Measurements from ENCODE around the gene DHRS4L2.
A peak's percentile ranks its signal among the peaks of the same experiment; 100 is the strongest.
"Not testable (repeated sequence)": the region's sequence is repeated elsewhere in the genome, so short reads cannot be mapped to it uniquely, and the experiment has no call there.

The DHRS4L2 gene

GRCh38 chr14:23988607-23989363 is at the start of gene DHRS4L2:
TSS of gene DHRS4L2 (plus strand) at chr14:23988929. CDS start at chr14:23988948, 19 bp downstream.
- DNase-seq (ENCODE audit: low read depth in 1 of 2, low spot score in 1 of 2): peak; percentile 58 to 71

GRCh38 chr14:23939607-23940326 is 49.0 kb upstream of the DHRS4L2 start:
- DNase-seq (ENCODE audit: low read depth in 1 of 2, low spot score in 1 of 2): no peak

GRCh38 chr14:23941230-23941629 is 47.5 kb upstream of the DHRS4L2 start:
- DNase-seq (ENCODE audit: low read depth in 1 of 2, low spot score in 1 of 2): no peak

DNA sequence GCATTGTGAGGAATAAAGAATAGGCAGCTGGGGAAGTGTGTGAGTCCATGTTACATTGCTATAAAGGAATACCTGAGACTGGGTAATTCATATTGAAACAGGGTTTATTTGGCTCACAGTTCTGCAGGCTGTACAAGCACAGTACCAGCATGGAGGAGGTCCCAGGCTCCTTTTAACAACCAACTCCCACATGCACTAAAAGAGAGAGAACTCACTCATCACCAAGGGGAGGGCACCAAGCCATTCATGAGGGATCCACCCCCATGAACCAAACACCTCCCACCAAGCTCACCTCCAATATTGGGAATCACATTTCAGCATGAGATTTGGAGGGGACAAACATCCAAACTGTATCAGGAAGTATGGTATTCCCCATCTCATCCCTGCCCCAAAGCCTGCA is 47.1 kb upstream of the DHRS4L2 start:
- DNase-seq (ENCODE audit: low read depth in 1 of 2, low spot score in 1 of 2): no peak

DNA sequence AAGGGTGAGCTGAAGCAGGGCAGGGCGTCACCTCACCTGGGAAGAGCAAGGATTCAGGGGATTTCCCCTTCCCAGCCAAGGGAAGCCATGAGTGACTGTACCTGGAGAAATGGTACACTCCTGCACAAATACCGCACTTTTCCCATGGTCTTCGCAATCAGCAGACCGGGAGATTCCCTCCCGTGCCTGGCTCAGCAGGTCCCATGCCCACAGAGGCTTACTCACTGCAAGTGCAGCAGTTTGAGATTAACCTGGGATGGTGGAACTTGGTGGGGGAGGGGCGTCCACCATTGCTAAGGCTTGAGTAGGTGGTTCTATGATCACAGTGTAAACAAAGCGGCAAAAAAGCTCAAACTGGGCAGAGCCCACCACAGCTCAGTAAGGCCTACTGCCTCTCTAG is 46.1 kb upstream of the DHRS4L2 start:
- no peak for DNase-seq (ENCODE audit: low read depth in 1 of 2, low spot score in 1 of 2)

- DNase-seq (ENCODE audit: low read depth in 1 of 2, low spot score in 1 of 2): not testable (repeated sequence)
Observed at GRCh38 chr14:23949069-23949468, 39.7 kb upstream of the DHRS4L2 start.

DNA sequence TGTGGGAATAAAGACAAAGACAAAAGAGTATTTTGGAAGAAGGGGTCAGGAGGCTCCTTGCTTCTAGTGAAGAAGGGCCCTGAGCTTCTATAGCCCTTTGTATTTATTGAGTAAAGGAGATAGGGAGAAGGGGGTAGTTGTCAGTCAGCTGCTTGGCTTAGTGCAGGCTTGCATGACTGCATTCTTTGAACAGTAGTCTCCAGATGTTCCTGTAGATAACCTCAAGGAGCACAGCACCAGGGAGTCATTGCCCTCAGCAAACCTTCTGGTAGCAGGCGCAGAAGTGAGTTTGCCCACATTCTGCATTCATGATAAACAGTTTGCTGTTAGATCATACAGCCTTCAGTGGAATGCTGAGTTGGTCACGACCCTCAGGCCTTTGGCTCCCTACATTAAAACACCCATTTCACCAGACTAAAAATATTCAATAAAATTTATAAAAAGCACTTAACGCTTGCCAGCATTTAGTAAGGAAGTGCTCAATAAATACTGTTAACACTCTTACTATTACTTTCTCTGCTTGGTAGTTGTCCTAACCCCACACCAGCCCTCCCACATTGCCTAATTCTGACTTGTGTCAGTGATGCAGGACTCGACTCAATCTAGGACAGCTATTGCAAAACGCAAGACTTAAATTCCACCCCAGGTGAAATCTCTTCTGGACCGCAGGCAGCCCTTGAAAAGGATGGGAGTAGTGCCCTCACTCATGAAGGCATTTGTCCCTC is 38.2 kb upstream of the DHRS4L2 start:
- DNase-seq (ENCODE audit: low read depth in 1 of 2, low spot score in 1 of 2): no peak

- DNase-seq (ENCODE audit: low read depth in 1 of 2, low spot score in 1 of 2): not testable (repeated sequence)
Observed at GRCh38 chr14:23951136-23951466, 37.6 kb upstream of the DHRS4L2 start.

DNA sequence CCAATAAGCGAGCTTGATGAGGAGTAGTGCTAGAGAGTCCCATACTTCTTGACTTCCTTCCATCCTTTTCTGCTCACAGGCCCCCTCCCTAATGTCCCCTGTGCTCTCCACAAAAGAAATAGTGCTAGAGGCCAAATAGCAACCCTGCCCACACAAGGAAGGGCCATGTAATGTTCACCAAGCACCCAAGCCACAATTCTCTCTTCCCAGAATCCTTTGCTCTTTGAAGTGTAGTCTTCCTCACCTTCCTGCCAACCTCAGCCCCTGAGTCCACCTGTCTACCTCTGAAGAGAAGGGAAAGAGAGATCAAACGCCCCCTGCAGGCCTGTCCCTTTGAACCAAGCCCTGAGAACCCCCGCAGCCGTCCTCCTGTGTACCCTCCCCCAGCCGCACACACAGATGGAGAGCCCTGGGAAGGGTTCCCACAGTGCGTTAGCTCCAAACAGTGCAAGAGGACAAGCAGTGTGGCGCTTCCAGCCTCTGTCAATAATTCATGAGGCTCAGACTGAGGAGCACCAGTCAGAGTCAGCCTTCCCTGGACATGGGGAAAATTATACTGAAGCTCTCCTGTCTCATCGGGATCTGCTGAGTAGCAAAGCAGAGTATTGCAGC is 37.0 kb upstream of the DHRS4L2 start:
- no peak for DNase-seq (ENCODE audit: low read depth in 1 of 2, low spot score in 1 of 2)

DNA sequence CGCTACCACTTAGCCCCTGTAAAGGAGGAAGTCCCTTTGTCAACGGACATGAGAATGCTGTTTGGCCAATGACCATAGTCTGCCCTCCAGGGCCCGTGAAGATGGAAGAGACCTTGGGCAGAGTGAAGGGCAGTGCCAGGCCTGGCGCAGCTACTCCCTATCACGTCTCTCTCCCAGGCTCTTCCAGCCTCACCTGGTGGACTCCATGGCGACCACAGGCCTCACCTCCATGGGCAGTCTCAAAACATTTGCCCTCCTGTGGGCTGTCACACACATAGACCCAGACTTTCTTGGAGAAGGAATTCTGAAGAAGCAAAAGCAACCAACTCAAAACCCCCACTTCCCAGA is 35.6 kb upstream of the DHRS4L2 start:
- not testable (repeated sequence) for DNase-seq (ENCODE audit: low read depth in 1 of 2, low spot score in 1 of 2)

GRCh38 chr14:23953464-23954278 is 35.1 kb upstream of the DHRS4L2 start, which contains the start of gene DHRS4:
TSS of gene DHRS4 (plus strand) at chr14:23953770. CDS start at chr14:23953789, 19 bp downstream.
- DNase-seq (ENCODE audit: low read depth in 1 of 2, low spot score in 1 of 2): peak; percentile 52 to 76

- not testable (repeated sequence) for DNase-seq (ENCODE audit: low read depth in 1 of 2, low spot score in 1 of 2)
Observed at GRCh38 chr14:23954279-23954614, 34.5 kb upstream of the DHRS4L2 start.

DNA sequence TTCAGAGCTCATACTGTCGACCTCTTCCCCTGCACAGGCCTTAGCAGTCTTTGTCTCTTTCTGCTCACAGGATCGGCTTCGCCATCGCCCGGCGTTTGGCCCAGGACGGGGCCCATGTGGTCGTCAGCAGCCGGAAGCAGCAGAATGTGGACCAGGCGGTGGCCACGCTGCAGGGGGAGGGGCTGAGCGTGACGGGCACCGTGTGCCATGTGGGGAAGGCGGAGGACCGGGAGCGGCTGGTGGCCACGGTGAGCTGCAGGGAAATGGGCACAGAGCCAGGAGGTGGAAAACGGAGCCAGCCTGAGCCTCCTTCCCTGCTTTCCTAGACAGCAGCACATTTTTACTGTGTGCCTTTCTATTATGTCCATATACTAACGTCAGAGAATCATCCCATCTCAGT is 33.8 kb upstream of the DHRS4L2 start:
- not testable (repeated sequence) for DNase-seq (ENCODE audit: low read depth in 1 of 2, low spot score in 1 of 2)

GRCh38 chr14:23955811-23956210 is 32.9 kb upstream of the DHRS4L2 start:
- DNase-seq (ENCODE audit: low read depth in 1 of 2, low spot score in 1 of 2): not testable (repeated sequence)

- not testable (repeated sequence) for DNase-seq (ENCODE audit: low read depth in 1 of 2, low spot score in 1 of 2)
Observed at GRCh38 chr14:23957913-23958569, 30.7 kb upstream of the DHRS4L2 start.

DNA sequence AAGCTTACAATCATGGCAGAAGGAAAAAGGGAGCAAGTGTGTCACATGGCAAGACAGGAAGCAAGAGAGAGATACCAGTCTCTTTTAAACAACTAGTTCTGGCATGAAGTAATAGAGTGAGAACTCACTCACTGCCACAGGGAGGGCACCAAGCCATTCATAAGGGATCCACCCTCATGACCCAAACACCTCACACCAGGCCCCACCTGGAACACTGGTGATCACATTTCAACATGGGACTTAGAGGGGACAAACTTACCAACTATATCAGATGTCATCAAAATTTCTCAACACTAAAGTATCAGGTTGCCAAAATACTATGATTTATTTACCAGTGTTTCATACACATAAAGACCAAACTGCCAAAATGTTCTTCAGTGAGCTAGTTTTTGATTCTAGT is 27.8 kb upstream of the DHRS4L2 start:
- DNase-seq (ENCODE audit: low read depth in 1 of 2, low spot score in 1 of 2): not testable (repeated sequence)

- not testable (repeated sequence) for DNase-seq (ENCODE audit: low read depth in 1 of 2, low spot score in 1 of 2)
Observed at GRCh38 chr14:23961704-23962103, 27.0 kb upstream of the DHRS4L2 start.

DNA sequence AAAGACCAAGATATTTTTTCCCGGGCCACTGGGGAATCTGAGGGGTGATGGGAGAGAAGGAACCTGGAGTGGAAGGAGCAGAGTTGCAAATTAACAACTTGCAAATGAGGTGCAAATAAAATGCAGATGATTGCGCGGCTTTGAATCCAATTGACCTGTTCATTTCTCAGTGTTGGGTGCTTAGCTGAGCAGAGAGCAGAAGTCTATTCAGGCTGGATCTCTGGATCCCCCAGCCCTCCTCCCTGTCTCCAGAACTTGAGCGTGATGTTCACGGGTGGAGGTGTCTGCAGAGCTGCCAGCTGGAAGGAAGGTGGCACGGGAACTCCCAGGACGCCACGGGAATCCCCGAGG is 19.6 kb upstream of the DHRS4L2 start:
- not testable (repeated sequence) for DNase-seq (ENCODE audit: low read depth in 1 of 2, low spot score in 1 of 2)

DNA sequence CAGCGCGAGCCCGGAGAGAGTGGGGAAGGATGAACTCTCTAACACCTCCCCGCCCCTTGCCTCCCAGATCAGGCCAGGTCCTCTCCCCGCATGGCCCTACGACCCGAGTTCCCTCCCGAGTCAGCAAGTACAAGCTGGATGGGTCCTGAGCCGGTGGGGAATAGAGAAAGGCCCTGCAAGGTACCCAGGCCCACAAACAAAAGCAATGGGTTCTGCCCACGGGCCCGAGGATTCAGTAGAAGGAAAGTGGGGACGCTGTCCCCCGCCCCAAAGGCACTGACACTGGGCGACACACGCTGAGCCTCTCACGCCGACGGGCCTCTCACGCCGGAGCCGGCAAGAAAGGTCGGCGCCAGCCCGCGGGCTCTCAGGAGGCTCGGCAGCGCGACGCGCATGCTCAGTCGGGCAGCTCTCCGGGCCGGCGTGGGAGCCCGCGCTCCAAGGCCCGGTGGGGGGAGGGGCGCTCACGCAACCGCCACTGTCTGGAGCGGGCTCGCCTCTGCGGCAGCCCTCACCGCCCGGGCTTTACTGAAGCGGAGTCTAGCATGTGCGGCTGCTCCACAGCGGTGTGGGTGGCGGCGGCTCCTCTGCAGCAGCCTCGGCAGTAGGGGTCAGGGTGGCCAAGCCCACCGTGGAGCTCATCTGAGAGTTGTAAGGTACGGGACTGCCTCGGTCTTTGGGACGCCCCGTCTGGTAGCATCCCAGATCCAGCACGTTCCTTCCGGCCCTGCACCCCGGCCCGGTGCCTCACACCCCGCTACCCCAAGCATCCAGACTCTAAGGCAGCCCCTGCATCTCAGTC is 19.0 kb upstream of the DHRS4L2 start:
- DNase-seq (ENCODE audit: low read depth in 1 of 2, low spot score in 1 of 2): peak; percentile 22 to 54
